Neural cell (in vitro differentiated cells): ENCODE results near the gene MARK1. TPM values are rescaled to one million over a fixed set of nuclear protein-coding genes. Genes with fewer than 3 reads are reported as not detected.

ENCODE experiments used
- H2AFZ ChIP-seq: fragments of 200-600, 300-800 bp; sonication (generic), shearing (Covaris generic); 2 replicates; pipeline ENCODE4 v1.6.0; 2014; ENCODE audit warnings: low read depth, mild to moderate bottlenecking, antibody characterized with exemption, low read length, moderate library complexity
- H3F3A ChIP-seq: fragments of 200-600 bp; shearing (Covaris generic); 2 replicates; pipeline ENCODE4 v1.6.1; 2016; ENCODE audit warnings: mild to moderate bottlenecking, moderate library complexity, mixed read lengths, antibody characterized with exemption, low read length; ENCODE audit not compliant: insufficient read depth, poor library complexity, severe bottlenecking
- H3K27ac ChIP-seq: fragments of 200-600, 300-800 bp; sonication (generic), shearing (Covaris generic); 2 replicates; pipeline ENCODE4 v1.5.1; 2014; ENCODE audit warnings: mild to moderate bottlenecking, low read length, moderate library complexity
- H3K27me3 ChIP-seq: fragments of 300-800, 200-600 bp; sonication (generic), shearing (Covaris generic); 2 replicates; pipeline ENCODE4 v1.6.0; 2014; ENCODE audit warnings: mild to moderate bottlenecking, low read depth, low read length, moderate library complexity; ENCODE audit not compliant: insufficient read depth
- H3K36me3 ChIP-seq: fragments of 300-800, 200-600 bp; sonication (generic), shearing (Covaris generic); 2 replicates; pipeline ENCODE4 v1.5.1; 2014; ENCODE audit warnings: mild to moderate bottlenecking, antibody characterized with exemption, low read length, moderate library complexity; ENCODE audit not compliant: insufficient read depth
- H3K4me2 ChIP-seq: fragments of 300-800, 200-600 bp; sonication (generic), shearing (Covaris generic); 2 replicates; pipeline ENCODE4 v1.6.0; 2014; ENCODE audit warnings: mild to moderate bottlenecking, low read length
- H3K4me3 ChIP-seq: fragments of 300-800, 200-600 bp; sonication (generic), shearing (Covaris generic); 2 replicates; pipeline ENCODE4 v1.5.1; 2014; ENCODE audit warnings: mild to moderate bottlenecking, low read length, moderate library complexity
- H3K79me2 ChIP-seq: fragments of 200-600 bp; shearing (Covaris generic); replicated peaks from 2 replicates; pipeline ENCODE4 v1.6.0; 2014; ENCODE audit warnings: mild to moderate bottlenecking, low read length, moderate library complexity; ENCODE audit not compliant: insufficient read depth
- H3K9ac ChIP-seq: fragments of 300-800, 200-600 bp; sonication (generic), shearing (Covaris generic); 2 replicates; pipeline ENCODE4 v1.6.1; 2016; ENCODE audit warnings: mild to moderate bottlenecking, low read length, mixed read lengths
- H3K9me2 ChIP-seq: fragments of 200-600 bp; shearing (Covaris generic); 2 replicates; pipeline ENCODE4 v1.6.1; 2016; ENCODE audit warnings: mild to moderate bottlenecking, low read length, mixed read lengths; ENCODE audit not compliant: insufficient read depth
- H3K9me3 ChIP-seq: fragments of 200-600, 300-800 bp; sonication (generic), shearing (Covaris generic); 2 replicates; pipeline ENCODE4 v1.6.1; 2016; ENCODE audit warnings: mild to moderate bottlenecking, mixed run types, low read length, moderate library complexity, mixed read lengths
- H4K20me1 ChIP-seq: fragments of 200-600 bp; shearing (Covaris generic); 2 replicates; pipeline ENCODE4 v1.6.1; 2016; ENCODE audit warnings: mild to moderate bottlenecking, mixed run types; ENCODE audit not compliant: insufficient read depth
- CTCF ChIP-seq: fragments of 450-650 bp; IDR thresholded peaks from 2 replicates; pipeline ENCODE4 v1.5.1; 2014; ENCODE audit warnings: antibody characterized with exemption, mild to moderate bottlenecking, moderate library complexity; ENCODE audit not compliant: poor library complexity, severe bottlenecking
- EP300 ChIP-seq: fragments of 450-650 bp; conservative IDR thresholded peaks from 2 replicates; pipeline ENCODE4 v1.6.1; 2014; ENCODE audit warnings: antibody characterized with exemption, mild to moderate bottlenecking, moderate library complexity; ENCODE audit not compliant: poor library complexity, severe bottlenecking
- EZH2 ChIP-seq: fragments of 200-600, 300-800 bp; shearing (Covaris generic), sonication (generic); IDR thresholded peaks from 2 replicates; pipeline ENCODE4 v1.6.1; 2014; ENCODE audit warnings: antibody characterized with exemption, low read length, borderline replicate concordance, mild to moderate bottlenecking; ENCODE audit not compliant: insufficient read depth, poor library complexity, severe bottlenecking
- MXI1 ChIP-seq: fragments of 450-650 bp; conservative IDR thresholded peaks from 2 replicates; pipeline ENCODE4 v1.6.1; 2014; ENCODE audit warnings: antibody characterized with exemption, mild to moderate bottlenecking; ENCODE audit not compliant: poor library complexity, severe bottlenecking
- POLR2AphosphoS5 ChIP-seq: IDR thresholded peaks from 2 replicates; pipeline ENCODE4 v1.6.1; 2012
- REST ChIP-seq: IDR thresholded peaks from 2 replicates; pipeline ENCODE4 v1.6.1; 2012; ENCODE audit warnings: borderline replicate concordance
- SMC3 ChIP-seq: fragments of 450-650 bp; conservative IDR thresholded peaks from 2 replicates; pipeline ENCODE4 v1.6.1; 2014; ENCODE audit warnings: antibody characterized with exemption, mild to moderate bottlenecking, moderate library complexity; ENCODE audit not compliant: poor library complexity
- TAF1 ChIP-seq: IDR thresholded peaks from 2 replicates; pipeline ENCODE4 v1.6.1; 2012; ENCODE audit warnings: low read depth
- polyA plus RNA-seq: library from polyadenylated mRNA; depleted of rRNA; stranded (reverse); fragments of >200 nt; gene quantifications from 2 replicates; pipeline ENCODE4 v1.2.3, GENCODE V29; 2014

The MARK1 gene
- polyA plus RNA-seq, 1 donor from 2014 or later = 38.6 TPM

- TF ChIP-seq CTCF (no peak), TAF1 (no peak), SMC3 (no peak), REST (no peak), MXI1 (no peak), EZH2 (no peak), EP300 (no peak), POLR2AphosphoS5 (no peak)
- Histone ChIP-seq H4K20me1 (no peaks in the 10 kb centered on the region), H3K9me3 (no peaks in the 10 kb centered on the region), H3K9ac (no peak overlapping the region), H3K27ac (no peak overlapping the region), H2AFZ (no peak overlapping the region), H3K36me3 (peaks cover 5% of the 10 kb centered on the region), H3K4me3 (no peak overlapping the region), H3K4me2 (no peak overlapping the region), H3F3A (no peaks in the 10 kb centered on the region), H3K79me2 (no peaks in the 10 kb centered on the region), H3K27me3 (no peaks in the 10 kb centered on the region), H3K9me2 (no peaks in the 10 kb centered on the region)
These were observed 51.4 kb downstream of the MARK1 start for GRCh38 chr1:220579317-220579716.

GRCh38 chr1:220592714-220593113 lies 64.8 kb downstream of the MARK1 start:
- peaks cover 15% of the 10 kb centered on the region for H3K36me3 ChIP-seq
- TF ChIP-seq EZH2 (no peak), SMC3 (no peak), TAF1 (no peak), EP300 (no peak), CTCF (no peak)
- no peak overlapping the region for H3K4me2 ChIP-seq
- H3K4me3 ChIP-seq = no peak overlapping the region
- no peaks in the 10 kb centered on the region for H3F3A ChIP-seq
- no peak overlapping the region for H3K9ac ChIP-seq
- no peaks in the 10 kb centered on the region for H3K27me3 ChIP-seq
- H3K79me2 ChIP-seq = no peaks in the 10 kb centered on the region
- H4K20me1 ChIP-seq = no peaks in the 10 kb centered on the region
- no peak overlapping the region for H3K27ac ChIP-seq
- no peaks in the 10 kb centered on the region for H3K9me3 ChIP-seq
- no peak overlapping the region for H2AFZ ChIP-seq
- H3K9me2 ChIP-seq = no peaks in the 10 kb centered on the region
